ENCODE measurements around the gene HRH4.

DNA sequence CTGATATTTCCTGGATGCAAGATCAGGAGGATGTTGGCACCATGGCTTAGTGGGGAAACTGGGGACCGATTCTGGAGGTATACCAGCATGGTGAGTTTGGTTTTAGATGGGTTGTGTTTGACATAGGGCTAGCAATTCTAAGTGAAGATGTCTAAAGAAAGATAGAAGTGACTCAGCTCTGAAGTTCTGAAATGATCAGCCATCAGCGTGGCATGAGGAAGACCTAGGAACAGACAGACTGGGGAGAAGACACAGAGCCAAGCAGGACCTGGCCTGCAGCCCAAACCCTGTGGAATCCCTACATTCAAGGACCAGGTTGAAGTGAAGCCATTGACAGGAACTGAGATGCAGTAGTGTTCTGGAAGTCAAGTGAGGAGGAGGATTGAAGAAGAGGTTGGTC is 39.8 kb downstream of the HRH4 start:
- no peak for TF ChIP-seq POLR2AphosphoS5 (IDR thresholded peaks at IDR 0.05; ENCODE audit: low read depth, low read length)
- no peak for TF ChIP-seq CTCF (IDR thresholded peaks at IDR 0.05)
- no peak for TF ChIP-seq SIN3A (IDR thresholded peaks at IDR 0.05; ENCODE audit: borderline replicate concordance, low read depth, low read length)
- TF ChIP-seq FOXJ3 (CRISPR knock-in tag; IDR thresholded peaks at IDR 0.05): no peak
- TF ChIP-seq, protein P1, sequence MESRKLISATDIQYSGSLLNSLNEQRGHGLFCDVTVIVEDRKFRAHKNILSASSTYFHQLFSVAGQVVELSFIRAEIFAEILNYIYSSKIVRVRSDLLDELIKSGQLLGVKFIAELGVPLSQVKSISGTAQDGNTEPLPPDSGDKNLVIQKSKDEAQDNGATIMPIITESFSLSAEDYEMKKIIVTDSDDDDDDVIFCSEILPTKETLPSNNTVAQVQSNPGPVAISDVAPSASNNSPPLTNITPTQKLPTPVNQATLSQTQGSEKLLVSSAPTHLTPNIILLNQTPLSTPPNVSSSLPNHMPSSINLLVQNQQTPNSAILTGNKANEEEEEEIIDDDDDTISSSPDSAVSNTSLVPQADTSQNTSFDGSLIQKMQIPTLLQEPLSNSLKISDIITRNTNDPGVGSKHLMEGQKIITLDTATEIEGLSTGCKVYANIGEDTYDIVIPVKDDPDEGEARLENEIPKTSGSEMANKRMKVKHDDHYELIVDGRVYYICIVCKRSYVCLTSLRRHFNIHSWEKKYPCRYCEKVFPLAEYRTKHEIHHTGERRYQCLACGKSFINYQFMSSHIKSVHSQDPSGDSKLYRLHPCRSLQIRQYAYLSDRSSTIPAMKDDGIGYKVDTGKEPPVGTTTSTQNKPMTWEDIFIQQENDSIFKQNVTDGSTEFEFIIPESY (IDR thresholded peaks at IDR 0.05; ENCODE audit: borderline replicate concordance, low read depth): no peak
- TF ChIP-seq SMC3 (IDR thresholded peaks at IDR 0.05; ENCODE audit: low read depth, low read length): no peak
- no peak for TF ChIP-seq RFX5 (IDR thresholded peaks at IDR 0.05; ENCODE audit: low read length)
